IMR-90 (cell line): ENCODE data around the gene SIK3. TPM values are rescaled to one million over a fixed set of nuclear protein-coding genes. Genes with fewer than 3 reads are reported as not detected.

Source experiments
- ATAC-seq: fragments of 200-7000 bp; cut with Tn5 transposase; 2 replicates; pipeline ENCODE4 v1.9.1; 2020; ENCODE audit warnings: low read depth, mild to moderate bottlenecking, moderate library complexity
- BruUV-seq: library from RNA; stranded (reverse); fragments of 400-500 nt; replicated peaks from 2 replicates; lab custom pipeline; 2021; lab: Mats Ljungman, UMichigan
- CTCF ChIA-PET: fragments of 300-600 bp; formaldehyde crosslinking; extraction: SDS; loops from one replicate; lab custom pipeline; 2021; ENCODE audit warnings: antibody characterized with exemption; lab: Yijun Ruan, JAX
- POLR2A ChIA-PET: fragments of 300-600 bp; sonication (Branson Sonifier 250); formaldehyde crosslinking; loops from one replicate; lab custom pipeline; 2022; ENCODE audit warnings: antibody characterized with exemption; ENCODE audit not compliant: unreplicated experiment; lab: Charles Lee
- DNase-seq: peaks from one replicate; pipeline ENCODE4 v3.0.0; 2013
- H2AFZ ChIP-seq: replicated peaks from 2 replicates; pipeline ENCODE3; 2013; ENCODE audit warnings: low read length, mild to moderate bottlenecking; ENCODE audit not compliant: poor library complexity
- H2AK5ac ChIP-seq: 2 replicates; pipeline ENCODE4 v1.6.1; 2013; ENCODE audit warnings: low read depth, low read length, inconsistent platforms
- H2AK9ac ChIP-seq: replicated peaks from 2 replicates; pipeline ENCODE3; 2013; ENCODE audit warnings: mild to moderate bottlenecking, low read depth, low read length, moderate library complexity; ENCODE audit not compliant: poor library complexity
- H2BK120ac ChIP-seq: 2 replicates; pipeline ENCODE4 v1.6.1; 2013; ENCODE audit warnings: low read depth, low read length, inconsistent platforms
- H2BK15ac ChIP-seq: 3 replicates; pipeline ENCODE4 v1.6.1; 2013; ENCODE audit warnings: low read depth, low read length, inconsistent platforms
- H2BK20ac ChIP-seq: 2 replicates; pipeline ENCODE4 v1.6.1; 2013; ENCODE audit warnings: low read depth, mild to moderate bottlenecking, inconsistent platforms, low read length, moderate library complexity
- H2BK5ac ChIP-seq: 2 replicates; pipeline ENCODE4 v1.6.1; 2013; ENCODE audit warnings: mild to moderate bottlenecking, low read depth, low read length, inconsistent platforms; ENCODE audit not compliant: poor library complexity, severe bottlenecking
- H3K14ac ChIP-seq: replicated peaks from 2 replicates; pipeline ENCODE4 v1.6.1; 2013; ENCODE audit warnings: low read depth, low read length, inconsistent platforms
- H3K18ac ChIP-seq: 2 replicates; pipeline ENCODE4 v1.6.1; 2013; ENCODE audit warnings: low read depth, low read length, control low read depth
- H3K23ac ChIP-seq: 2 replicates; pipeline ENCODE4 v1.6.1; 2013; ENCODE audit warnings: low read depth, low read length, inconsistent platforms
- H3K27ac ChIP-seq: 2 replicates; pipeline ENCODE4 v1.5.1; 2013; ENCODE audit warnings: mild to moderate bottlenecking, control low read depth, low read length; ENCODE audit not compliant: insufficient read depth
- H3K27me3 ChIP-seq: 2 replicates; pipeline ENCODE4 v1.6.1; 2013; ENCODE audit warnings: low read length; ENCODE audit not compliant: control insufficient read depth, insufficient read depth
- H3K36me3 ChIP-seq: 2 replicates; pipeline ENCODE4 v1.6.1; 2013; ENCODE audit warnings: low read length, mixed read lengths; ENCODE audit not compliant: control insufficient read depth, insufficient read depth
- H3K4ac ChIP-seq: 2 replicates; pipeline ENCODE4 v1.6.1; 2013; ENCODE audit warnings: low read depth, low read length, inconsistent platforms
- H3K4me1 ChIP-seq: 2 replicates; pipeline ENCODE4 v1.6.1; 2013; ENCODE audit warnings: low read length, mixed read lengths; ENCODE audit not compliant: control insufficient read depth, insufficient read depth
- H3K4me2 ChIP-seq: 2 replicates; pipeline ENCODE4 v1.6.1; 2013; ENCODE audit warnings: low read depth, mild to moderate bottlenecking, control low read depth, low read length, moderate library complexity
- H3K4me3 ChIP-seq: 2 replicates; pipeline ENCODE4 v1.5.1; 2013; ENCODE audit warnings: low read depth, mild to moderate bottlenecking, control low read depth, low read length, moderate library complexity; ENCODE audit not compliant: insufficient read depth
- H3K56ac ChIP-seq: 2 replicates; pipeline ENCODE4 v1.6.1; 2013; ENCODE audit warnings: low read length, inconsistent platforms; ENCODE audit not compliant: insufficient read depth; ENCODE audit errors: extremely low read depth
- H3K79me1 ChIP-seq, 2 experiments: 2 replicates each; pipeline ENCODE4 v1.6.1; 2013; ENCODE audit warnings: low read length in 2 of 2, inconsistent platforms in 1 of 2, low read depth in 1 of 2
- H3K9ac ChIP-seq: 2 replicates; pipeline ENCODE4 v1.6.1; 2013; ENCODE audit warnings: low read depth, low read length, control low read depth
- H3K9me1 ChIP-seq: 2 replicates; pipeline ENCODE4 v1.6.1; 2013; ENCODE audit warnings: low read length, inconsistent platforms; ENCODE audit not compliant: insufficient read depth
- H3K9me3 ChIP-seq: 2 replicates; pipeline ENCODE4 v1.6.1; 2013; ENCODE audit warnings: low read length; ENCODE audit not compliant: control insufficient read depth, insufficient read depth
- H4K20me1 ChIP-seq: 2 replicates; pipeline ENCODE4 v1.6.1; 2013; ENCODE audit warnings: low read length, inconsistent platforms; ENCODE audit not compliant: insufficient read depth
- H4K5ac ChIP-seq: 2 replicates; pipeline ENCODE4 v1.6.1; 2013; ENCODE audit warnings: mild to moderate bottlenecking, low read depth, low read length, control low read depth
- H4K8ac ChIP-seq, 2 experiments: 2 replicates each; pipeline ENCODE4 v1.6.1; 2013; ENCODE audit warnings: low read depth in 2 of 2, low read length in 2 of 2, control low read depth in 1 of 2, inconsistent platforms in 1 of 2
- H4K91ac ChIP-seq: 2 replicates; pipeline ENCODE4 v1.6.1; 2013; ENCODE audit warnings: low read depth, low read length, inconsistent platforms; ENCODE audit not compliant: insufficient read depth
- MXI1 ChIP-seq: IDR thresholded peaks from 2 replicates; pipeline ENCODE4 v1.6.1; 2012; ENCODE audit warnings: low read depth, mild to moderate bottlenecking, low read length, moderate library complexity, borderline replicate concordance
- RCOR1 ChIP-seq: IDR thresholded peaks from 2 replicates; pipeline ENCODE4 v1.6.1; 2012; ENCODE audit warnings: mild to moderate bottlenecking, low read length, improper control_type of control experiment; ENCODE audit not compliant: insufficient replicate concordance
- RFX5 ChIP-seq: IDR thresholded peaks from 2 replicates; pipeline ENCODE4 v1.8.0; 2012; ENCODE audit warnings: low read depth, mild to moderate bottlenecking, low read length, moderate library complexity
- WGBS, 2 experiments: methylation state at CpG; one replicate each; pipeline versions ENCODE4 v1.1.5 to v1.1.7; 2013; ENCODE audit warnings: missing lambda C conversion rate in 2 of 2; ENCODE audit not compliant: insufficient read length in 1 of 2; ENCODE audit errors: extremely low coverage in 2 of 2; 5-methylcytosine and 5-hydroxymethylcytosine counted together
- dilution Hi-C: fragments of 300-500 bp; cut with HindIII; formaldehyde crosslinking; loops from one replicate; pipeline ENCODE4 v1.14.3; 2018; ENCODE audit warnings: low sequenced_read_pairs; ENCODE audit not compliant: unreplicated experiment
- in situ Hi-C: fragments of 300-500 bp; cut with MboI; formaldehyde crosslinking; loops from 3 replicates; pipeline ENCODE4 v1.14.3; 2019; ENCODE audit warnings: low sequenced_read_pairs, inconsistent platforms, mixed read lengths
- intact Hi-C: fragments of 100-400 bp; cut with micrococcal nuclease; formaldehyde crosslinking; loops from 2 replicates; pipeline ENCODE4 v1.10.0; 2022
- polyA plus RNA-seq, 3 experiments: library from polyadenylated mRNA; depleted of rRNA; stranded (reverse); fragments of >200 nt; gene quantifications; 2 replicates each; pipeline ENCODE4 v1.2.3, GENCODE V29; 2012; ENCODE audit warnings: low replicate concordance in 1 of 3
- total RNA-seq: library from RNA; depleted of rRNA; stranded (reverse); fragments of >200 nt; gene quantifications from 2 replicates; pipeline ENCODE4 v1.2.3, GENCODE V29; 2012

SIK3 gene
- total and polyA plus RNA-seq, 2 of the 4 experiments (the other 2 are of a cell fraction) = 8.2 to 9.1 TPM

DNA sequence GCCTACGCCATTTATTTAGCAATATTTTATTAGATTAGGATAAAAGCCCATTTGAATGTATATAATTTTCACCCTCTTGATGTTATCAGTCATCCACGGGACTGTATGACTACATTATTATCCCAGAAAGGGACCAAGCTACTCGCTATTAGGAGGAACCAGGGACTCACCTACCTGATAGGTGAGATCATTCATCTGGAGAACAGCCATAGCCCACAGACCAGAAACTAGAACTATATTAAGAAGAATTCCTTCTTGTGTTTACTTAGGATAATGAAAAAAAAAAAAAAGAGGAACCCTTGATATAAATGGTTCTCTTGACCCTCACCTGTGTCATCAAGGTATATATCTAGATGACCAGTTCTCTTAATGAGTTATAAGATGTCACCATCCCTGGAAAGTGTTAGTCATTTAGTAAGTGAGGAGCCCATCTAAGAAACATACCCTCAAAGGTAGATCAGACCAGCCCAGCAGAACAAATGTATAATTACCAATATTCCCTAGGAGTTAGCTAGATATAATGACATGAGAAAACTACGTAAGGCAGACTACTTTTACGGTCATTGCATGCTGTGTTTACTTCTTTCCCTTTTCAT is 8.0 kb downstream of the SIK3 start:
- Histone ChIP-seq H3K14ac (no peak overlapping the region), H3K4ac (no peak overlapping the region), H2BK15ac (no peak overlapping the region), H3K9me3 (no peaks in the 10 kb centered on the region), H3K27me3 (no peaks in the 10 kb centered on the region), H3K56ac (no peak overlapping the region), H2BK5ac (no peak overlapping the region), H3K18ac (no peak overlapping the region), H2BK20ac (no peak overlapping the region), H4K20me1 (peaks cover 55% of the 10 kb centered on the region), H2AK9ac (no peak overlapping the region), H3K4me3 (no peak overlapping the region), H3K36me3 (no peaks in the 10 kb centered on the region; the same call in 1 of the 2 replicates), H4K5ac (no peak overlapping the region), H3K9ac (no peak overlapping the region), H3K4me2 (no peak overlapping the region), H2BK120ac (no peak overlapping the region), H3K4me1 (peaks cover 6% of the 10 kb centered on the region), H3K79me1 (peaks cover 18 to 53% of the 10 kb centered on the region in 2 experiments), H3K9me1 (no peaks in the 10 kb centered on the region; the same call in 1 of the 2 replicates), H3K23ac (no peak overlapping the region), H2AK5ac (no peak overlapping the region), H4K8ac (no peak overlapping the region), H2AFZ (no peak overlapping the region), H3K27ac (no peak overlapping the region), H4K91ac (no peak overlapping the region)
- intact Hi-C loops = no loop called here
- WGBS, 2 experiments = no CpG with 5 or more reads among the region's 5 CpGs
- dilution Hi-C loops = no loop called here
- BruUV-seq = no TSS peak
- DNase-seq = no peak
- no peak for TF ChIP-seq RFX5
- no peak for TF ChIP-seq MXI1
- no peak for TF ChIP-seq RCOR1
- CTCF ChIA-PET = interaction anchor here (0.7 kb wide), 1 partner anchor 299 kb away, joined by 3 read pairs; no protein-coding TSS in a partner anchor
- in situ Hi-C loops = no loop called here
- POLR2A ChIA-PET = no interaction called here
- no peak for ATAC-seq
